B cell (primary cell): Measurements from ENCODE around the gene SHANK2. TPM values are rescaled to one million over a fixed set of nuclear protein-coding genes. Genes with fewer than 3 reads are reported as not detected.

Experiments used
- ATAC-seq: fragments of 200-7000 bp; cut with Tn5 transposase; one replicate; pipeline ENCODE4 v1.10.0; 2021; ENCODE audit warnings: low read depth, mild to moderate bottlenecking, moderate number of reproducible peaks, moderate library complexity
- CTCF ChIA-PET: fragments of 350-600 bp; sonication (Branson Sonifier 250); formaldehyde crosslinking; loops from one replicate; lab custom pipeline; 2021; ENCODE audit warnings: antibody characterized with exemption, inconsistent platforms; lab: Charles Lee
- POLR2A ChIA-PET: fragments of 350-600 bp; sonication (Branson Sonifier 250); formaldehyde crosslinking; loops from one replicate; lab custom pipeline; 2021; ENCODE audit warnings: antibody characterized with exemption; lab: Charles Lee
- DNase-seq: peaks from one replicate; pipeline ENCODE4 v3.0.0; 2013
- H2AFZ ChIP-seq: 2 replicates; pipeline ENCODE4 v1.6.1; 2012; ENCODE audit warnings: mild to moderate bottlenecking, low read depth, low read length; ENCODE audit not compliant: insufficient read depth, poor library complexity, severe bottlenecking
- H3K27ac ChIP-seq, 2 donors: 1 replicate in 1 of 2; 2 replicates in 1 of 2; pipeline ENCODE4 v1.5.1; 2012 to 2013; ENCODE audit warnings: low read length in 2 of 2, mild to moderate bottlenecking in 2 of 2, moderate library complexity in 1 of 2
- H3K27me3 ChIP-seq, 4 experiments: fragments of 200-600 bp in 1 of 4; sonication (generic) in 1 of 4; replicated peaks in 1 of 4; 1 replicate in 2 of 4; 2 replicates in 2 of 4; pipeline versions ENCODE4 v1.6.1 to v1.7.0; 2013 to 2016; ENCODE audit warnings: low read length in 3 of 4, mild to moderate bottlenecking in 2 of 4, mixed read lengths in 1 of 4, moderate library complexity in 1 of 4; ENCODE audit not compliant: insufficient read depth in 4 of 4, control insufficient read depth in 3 of 4; ENCODE audit errors: control extremely low read depth in 1 of 4
- H3K36me3 ChIP-seq, 2 experiments: replicated peaks in 1 of 2; 1 replicate in 1 of 2; 2 replicates in 1 of 2; pipeline versions ENCODE4 v1.6.1 to v1.7.1; 2013; ENCODE audit warnings: low read length in 1 of 2; ENCODE audit not compliant: insufficient read depth in 2 of 2, control insufficient read depth in 1 of 2; ENCODE audit errors: control extremely low read depth in 1 of 2, extremely low read depth in 1 of 2
- H3K4me1 ChIP-seq, 2 donors: fragments of 200-600 bp in 1 of 2; sonication (generic) in 1 of 2; 1 replicate in 1 of 2; 2 replicates in 1 of 2; pipeline versions ENCODE4 v1.5.1 to v1.6.1; 2013 to 2017; ENCODE audit warnings: low read length in 2 of 2; ENCODE audit not compliant: control insufficient read depth in 2 of 2, insufficient read depth in 2 of 2
- H3K4me2 ChIP-seq: replicated peaks from 2 replicates; pipeline ENCODE3; 2012; ENCODE audit warnings: mild to moderate bottlenecking, low read depth, low read length; ENCODE audit not compliant: poor library complexity, severe bottlenecking
- H3K4me3 ChIP-seq, 5 experiments: fragments of 200-600 bp in 1 of 5; sonication (generic) in 1 of 5; 1 replicate in 3 of 5; 2 replicates in 2 of 5; pipeline versions ENCODE4 v1.5.1 to v1.7.0; 2011 to 2016; ENCODE audit warnings: low read length in 4 of 5, mild to moderate bottlenecking in 4 of 5, low read depth in 2 of 5, control low read depth in 1 of 5, moderate library complexity in 1 of 5; ENCODE audit not compliant: insufficient read depth in 1 of 5; ENCODE audit errors: control extremely low read depth in 1 of 5, extremely low read depth in 1 of 5
- H3K79me2 ChIP-seq: fragments of 200-600 bp; sonication (generic); one replicate; pipeline ENCODE4 v1.6.0; 2016; ENCODE audit warnings: low read length; ENCODE audit not compliant: control insufficient read depth, insufficient read depth
- H3K9ac ChIP-seq: fragments of 200-600 bp; sonication (generic); 2 replicates; pipeline ENCODE4 v1.6.1; 2017; ENCODE audit warnings: mild to moderate bottlenecking, low read length, moderate library complexity
- H3K9me3 ChIP-seq, 3 donors: one replicate each; pipeline versions ENCODE4 v1.6.1 to v1.7.1; 2013; ENCODE audit warnings: low read length in 2 of 3; ENCODE audit not compliant: control insufficient read depth in 2 of 3, insufficient read depth in 1 of 3; ENCODE audit errors: control extremely low read depth in 1 of 3
- H4K20me1 ChIP-seq: 2 replicates; pipeline ENCODE4 v1.6.0; 2012; ENCODE audit warnings: mild to moderate bottlenecking, low read length; ENCODE audit not compliant: insufficient read depth, control insufficient read depth, poor library complexity, severe bottlenecking
- H3K27ac Mint-ChIP-seq: one replicate; pipeline ENCODE4 v1.8.0; 2021; ENCODE audit warnings: mixed read lengths
- H3K27me3 Mint-ChIP-seq: one replicate; pipeline ENCODE4 v1.8.0; 2021; ENCODE audit warnings: mixed read lengths
- H3K4me1 Mint-ChIP-seq: one replicate; pipeline ENCODE4 v1.8.0; 2021; ENCODE audit warnings: mixed read lengths
- H3K4me3 Mint-ChIP-seq: one replicate; pipeline ENCODE4 v1.8.0; 2021; ENCODE audit warnings: mixed read lengths
- H3K9me3 Mint-ChIP-seq: one replicate; pipeline ENCODE4 v1.8.0; 2022; ENCODE audit warnings: mixed read lengths; ENCODE audit not compliant: insufficient read depth
- CTCF ChIP-seq: fragments of 200-600 bp; IDR thresholded peaks from one replicate; pipeline ENCODE4 v1.8.0; 2022; ENCODE audit warnings: antibody characterized with exemption, mild to moderate bottlenecking
- EZH2 ChIP-seq: IDR thresholded peaks from 2 replicates; pipeline ENCODE4 v1.6.1; 2012; ENCODE audit warnings: borderline replicate concordance, low read depth, mild to moderate bottlenecking, moderate library complexity, low read length; ENCODE audit not compliant: insufficient read depth, poor library complexity, severe bottlenecking
- WGBS: methylation state at CpG from one replicate; pipeline ENCODE4 v1.1.5; 2013; ENCODE audit warnings: missing lambda C conversion rate; ENCODE audit not compliant: insufficient coverage; 5-methylcytosine and 5-hydroxymethylcytosine counted together
- intact Hi-C: fragments of 100-400 bp; cut with micrococcal nuclease; formaldehyde crosslinking; loops from one replicate; pipeline ENCODE4 v1.10.0; 2022
- polyA plus RNA-seq: library from polyadenylated mRNA; depleted of rRNA; stranded (reverse); fragments of >200 nt; gene quantifications from 2 replicates; pipeline ENCODE4 v1.2.3, GENCODE V29; 2012
- total RNA-seq, 2 donors: library from RNA; stranded (reverse); fragments of 120-200 nt in 1 of 2; gene quantifications; 1 replicate in 1 of 2; 2 replicates in 1 of 2; pipeline versions ENCODE4 v1.2.3 to v1.2.4, GENCODE V29; 2013 to 2022

SHANK2 gene
- total and polyA plus RNA-seq, 2 donors (not counting 1 experiment from before 2014, with no cell fraction given): 0.07 to 0.28 TPM

- H3K36me3 ChIP-seq: no peaks in the 10 kb centered on the region
- no peaks in the 10 kb centered on the region for H3K79me2 ChIP-seq
- no peak for DNase-seq
- H3K4me2 ChIP-seq: no peak overlapping the region
- no peak for TF ChIP-seq EZH2
- no peak for TF ChIP-seq CTCF
- no peak overlapping the region for H3K9ac ChIP-seq
- POLR2A ChIA-PET: no interaction called here
- no peaks in the 10 kb centered on the region for H3K9me3 ChIP-seq
- Mint-ChIP-seq H3K9me3 (no peaks in the 10 kb centered on the region), H3K27me3 (peaks cover 33% of the 10 kb centered on the region), H3K4me3 (no peak overlapping the region), H3K4me1 (no peaks in the 10 kb centered on the region), H3K27ac (no peak overlapping the region)
- H3K4me3 ChIP-seq: no peak overlapping the region
- peaks cover 0 to 10% (median 0%) of the 10 kb centered on the region in 4 experiments for H3K27me3 ChIP-seq
- intact Hi-C loops: no loop called here
- no peak for ATAC-seq
- no peak overlapping the region for H2AFZ ChIP-seq
- H4K20me1 ChIP-seq: no peaks in the 10 kb centered on the region
- H3K27ac ChIP-seq: no peak overlapping the region
- no peaks in the 10 kb centered on the region for H3K4me1 ChIP-seq
- 89% methylated on average over 18 of the region's 18 CpGs for WGBS
- CTCF ChIA-PET: no interaction called here
Measured at GRCh38 chr11:71265559-71266092, 13.2 kb upstream of the SHANK2 start.

DNA sequence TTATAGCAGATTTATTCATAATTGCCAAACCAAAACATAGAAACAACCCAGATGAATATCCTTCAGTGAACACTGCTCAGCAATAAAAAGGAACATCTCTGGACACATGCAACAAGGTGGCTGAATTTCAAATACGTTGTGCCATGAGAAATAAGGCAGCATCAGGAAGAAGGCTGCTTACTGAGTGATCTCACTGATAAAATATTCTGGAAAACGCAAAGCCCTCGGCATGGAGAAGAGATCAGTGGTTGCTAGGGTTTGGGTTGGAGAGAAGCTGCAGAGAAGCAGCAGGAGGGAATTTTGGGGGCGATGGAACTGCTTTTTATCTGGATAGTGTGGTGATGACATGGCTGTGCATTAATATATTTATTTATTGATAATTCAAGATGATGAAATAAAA lies 11.0 kb upstream of the SHANK2 start:
- ChIA-PET CTCF (interaction anchor here (0.5 kb wide), 1 partner anchor 96 kb away, joined by 3 read pairs; no protein-coding TSS in a partner anchor), POLR2A (interaction anchor here (0.6 kb wide), 1 partner anchor 919 kb away, joined by 3 read pairs; no protein-coding TSS in a partner anchor)
- TF ChIP-seq EZH2: no peak
- TF ChIP-seq CTCF: no peak
- WGBS: 84% methylated on average over 3 of the region's 4 CpGs
- no peaks in the 10 kb centered on the region for H3K4me1 Mint-ChIP-seq
- ATAC-seq (no peak), DNase-seq (no peak)
- Histone ChIP-seq H3K79me2 (no peaks in the 10 kb centered on the region), H3K27me3 (peaks cover 0 to 10% (median 0%) of the 10 kb centered on the region in 4 experiments), H3K4me2 (no peak overlapping the region), H3K4me1 (no peaks in the 10 kb centered on the region), H3K9ac (no peak overlapping the region), H2AFZ (no peak overlapping the region), H3K36me3 (no peaks in the 10 kb centered on the region), H3K9me3 (peaks cover 0 to 7% (median 2%) of the 10 kb centered on the region in 3 donors), H4K20me1 (no peaks in the 10 kb centered on the region), H3K4me3 (no peak overlapping the region), H3K27ac (no peak overlapping the region)
- peaks cover 3% of the 10 kb centered on the region for H3K9me3 Mint-ChIP-seq
- H3K4me3 Mint-ChIP-seq: no peak overlapping the region
- intact Hi-C loops: no loop called here
- no peak overlapping the region for H3K27ac Mint-ChIP-seq
- peaks cover 27% of the 10 kb centered on the region for H3K27me3 Mint-ChIP-seq
